Peyer's patch (tissue), 4 donors: ENCODE results near the gene BCAR1.

ENCODE experiments used
- CTCF ChIP-seq, 6 experiments: fragments of 450-650 bp in 4 of 6; fragments of 200-600 bp in 2 of 6; sonication (generic) in 1 of 6; IDR thresholded peaks; one replicate each; pipeline ENCODE4 v1.5.1; 2017 to 2019; ENCODE audit warnings: antibody characterized with exemption in 6 of 6, mild to moderate bottlenecking in 3 of 6, moderate library complexity in 1 of 6
- POLR2A ChIP-seq, 2 donors: fragments of 450-650 bp; IDR thresholded peaks; one replicate each; pipeline ENCODE4 v1.5.1; 2017; ENCODE audit warnings: antibody characterized with exemption in 2 of 2, mild to moderate bottlenecking in 2 of 2, moderate library complexity in 2 of 2

- TF ChIP-seq CTCF (IDR thresholded peaks at IDR 0.05), result no peak
- TF ChIP-seq POLR2A (IDR thresholded peaks at IDR 0.05), result no peak
Observed at GRCh38 chr16:75209944-75210343, 41.5 kb downstream of the BCAR1 start.
